HG03460 (cell line): ENCODE measurements around the gene CRHR2.

Experiments
- ATAC-seq: cut with Tn5 transposase; IDR thresholded peaks from one replicate; pipeline ENCODE4 v1.9.1; 2021; ENCODE audit not compliant: unreplicated experiment

CRHR2 gene

DNA sequence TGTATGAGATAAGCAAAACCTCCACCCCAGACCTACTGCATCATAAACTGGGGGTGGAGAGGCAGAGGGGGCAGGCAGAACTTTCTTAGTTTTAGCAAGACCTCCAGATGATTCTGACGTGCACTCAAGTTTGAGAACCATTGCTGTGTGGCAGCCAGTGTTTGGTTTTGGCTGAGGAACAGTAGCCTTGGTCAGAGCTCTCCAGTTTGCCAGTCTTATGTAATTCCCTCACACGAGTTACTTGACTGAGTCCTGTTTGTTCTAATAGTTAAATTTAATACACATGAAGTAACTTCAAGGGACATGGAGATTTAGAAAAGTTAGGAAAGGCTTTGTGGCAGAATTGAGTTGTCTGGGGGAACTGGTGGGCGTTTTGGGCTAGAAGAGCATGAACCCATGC, 49.0 kb downstream of the CRHR2 start:
- ATAC-seq = no peak

- no peak for ATAC-seq
Measured at GRCh38 chr7:30630986-30631385, 51.3 kb downstream of the CRHR2 start.

DNA sequence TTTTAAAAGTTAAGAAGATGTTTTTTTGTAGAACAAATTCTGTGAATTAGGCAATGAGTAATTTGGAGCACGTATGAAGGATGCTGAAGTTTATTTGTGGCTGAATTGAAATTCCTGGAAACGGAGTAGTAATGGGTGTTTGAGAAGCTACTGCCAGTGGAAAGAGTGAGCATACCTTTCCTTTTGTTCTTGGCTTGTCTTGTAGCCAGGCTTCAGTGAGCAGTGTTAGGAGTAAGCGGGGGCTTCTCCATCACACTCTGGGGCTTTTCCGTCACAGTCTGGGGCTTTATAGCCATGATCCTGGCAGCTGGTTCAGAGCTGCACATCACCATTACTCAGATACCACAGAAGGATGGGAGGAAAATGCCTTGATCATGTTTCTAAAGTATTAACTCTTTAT, 55.2 kb downstream of the CRHR2 start:
- no peak for ATAC-seq

DNA sequence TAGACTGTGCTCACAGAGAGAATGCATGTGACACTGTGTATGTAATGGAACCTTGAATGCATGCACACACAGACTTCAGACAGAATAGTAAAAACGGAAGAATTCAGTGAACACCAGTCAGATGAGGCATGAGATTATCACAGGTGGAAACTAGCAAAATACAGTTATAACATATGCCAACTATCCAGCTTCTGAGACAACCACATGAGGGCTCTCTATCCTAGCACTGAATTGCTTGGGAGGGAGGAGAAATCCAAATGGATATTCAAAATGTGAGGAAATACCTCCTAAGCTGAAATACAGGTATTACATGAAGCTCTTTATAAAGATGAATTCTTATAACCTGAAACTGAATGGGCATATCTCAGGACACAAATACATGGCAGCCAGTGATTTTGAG, 57.0 kb downstream of the CRHR2 start:
- no peak for ATAC-seq

- ATAC-seq = no peak
Measured at GRCh38 chr7:30618961-30619360, 63.3 kb downstream of the CRHR2 start.

- ATAC-seq = no peak
Measured at GRCh38 chr7:30618080-30618676, 64.1 kb downstream of the CRHR2 start.

DNA sequence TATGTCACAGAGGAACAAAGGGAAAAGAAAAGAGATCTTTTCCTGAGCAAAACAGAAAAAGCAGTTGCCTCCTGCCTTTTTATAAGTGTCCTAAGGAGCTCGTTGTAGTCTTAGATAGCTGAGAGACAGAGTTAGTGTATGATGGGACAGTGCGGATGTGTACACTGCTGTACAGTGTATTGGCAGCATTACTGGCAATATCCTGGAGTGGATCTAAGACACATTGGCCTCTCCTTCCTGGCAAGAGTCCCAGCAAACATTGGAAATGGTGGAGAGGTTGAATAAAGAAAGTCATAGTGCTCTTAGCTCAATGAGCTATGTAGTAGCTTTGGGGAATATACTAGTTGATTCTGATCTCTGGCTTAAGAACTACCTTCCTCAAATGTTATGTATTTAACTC, 64.9 kb downstream of the CRHR2 start:
- ATAC-seq = no peak

GRCh38 chr7:30616318-30616717, 65.9 kb downstream of the CRHR2 start:
- no peak for ATAC-seq

GRCh38 chr7:30613366-30614325, 68.6 kb downstream of the CRHR2 start:
- no peak for ATAC-seq

GRCh38 chr7:30612658-30613265, 69.5 kb downstream of the CRHR2 start:
- ATAC-seq = no peak

DNA sequence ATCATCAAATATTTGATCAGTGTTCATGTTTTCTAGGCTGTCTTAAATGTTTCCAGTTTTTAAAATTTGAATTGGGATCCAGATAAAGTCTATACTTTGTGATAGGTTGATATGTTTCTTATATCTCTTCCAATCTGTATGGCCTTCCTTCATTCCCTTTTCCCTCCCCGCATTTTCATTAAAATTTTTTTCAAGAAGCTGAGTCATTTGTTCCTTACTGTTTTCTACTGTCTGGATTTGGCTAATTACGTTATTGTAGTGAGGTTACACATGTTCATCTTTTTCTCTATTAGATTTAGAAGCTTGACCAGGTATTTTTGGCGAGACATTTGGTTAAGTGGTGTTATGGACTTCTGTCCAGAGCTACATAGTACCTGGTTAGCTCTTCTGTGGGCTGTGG, 76.4 kb downstream of the CRHR2 start:
- ATAC-seq = no peak

DNA sequence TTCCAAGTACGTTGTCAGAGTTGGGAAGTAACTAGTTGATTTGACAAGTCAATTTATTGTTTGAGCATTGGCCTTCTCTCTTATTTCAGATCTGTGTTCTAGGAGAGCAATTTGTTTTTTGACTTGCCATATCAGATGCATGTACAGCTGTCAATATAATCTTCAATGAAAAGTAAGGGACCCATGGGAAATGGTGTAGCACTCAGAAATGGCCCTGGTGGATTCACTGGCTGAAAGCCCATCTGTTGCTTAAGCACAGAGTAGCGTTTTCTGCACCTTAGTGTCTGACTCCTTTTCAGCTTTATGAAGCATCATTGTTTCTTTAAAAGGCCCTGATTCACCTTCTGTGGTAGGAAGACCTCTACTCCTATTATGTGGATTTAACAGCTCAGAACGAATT, 77.4 kb downstream of the CRHR2 start:
- ATAC-seq = no peak
